ENCODE data around the gene GRK1. TPM values are rescaled to one million over a fixed set of nuclear protein-coding genes. Genes with fewer than 3 reads are reported as not detected.

The GRK1 gene
- under 1 TPM in 2 of 4 donors, not detected in 2; 0.07 to 0.12 TPM for total RNA-seq

DNA sequence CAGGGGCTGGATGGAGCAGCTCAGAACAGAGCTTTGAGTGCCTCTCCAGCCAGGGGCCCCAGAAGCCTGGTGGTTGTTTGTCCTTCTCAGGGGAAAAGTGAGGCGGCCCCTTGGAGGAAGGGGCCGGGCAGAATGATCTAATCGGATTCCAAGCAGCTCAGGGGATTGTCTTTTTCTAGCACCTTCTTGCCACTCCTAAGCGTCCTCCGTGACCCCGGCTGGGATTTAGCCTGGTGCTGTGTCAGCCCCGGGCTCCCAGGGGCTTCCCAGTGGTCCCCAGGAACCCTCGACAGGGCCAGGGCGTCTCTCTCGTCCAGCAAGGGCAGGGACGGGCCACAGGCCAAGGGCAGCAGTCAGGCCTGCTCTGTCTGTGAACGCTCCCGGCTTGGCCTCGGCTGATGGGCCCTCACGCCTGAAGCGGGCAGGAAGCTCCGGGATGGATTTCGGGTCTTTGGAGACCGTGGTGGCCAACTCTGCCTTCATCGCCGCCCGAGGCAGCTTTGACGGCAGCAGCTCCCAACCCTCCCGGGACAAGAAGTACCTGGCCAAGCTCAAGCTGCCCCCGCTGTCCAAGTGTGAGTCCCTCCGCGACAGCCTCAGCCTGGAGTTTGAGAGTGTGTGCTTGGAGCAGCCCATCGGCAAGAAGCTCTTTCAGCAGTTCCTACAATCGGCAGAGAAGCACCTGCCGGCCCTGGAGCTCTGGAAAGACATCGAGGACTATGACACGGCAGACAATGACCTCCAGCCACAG lies at the start of gene GRK1:
TSS of gene GRK1 (plus strand) at position 269 of the 751 bp plus-strand sequence. CDS start at position 437, 168 bp downstream.
- intact Hi-C loops (cut with DNase I; ENCODE audit: low total_unique reads), result no loop called here
- TF ChIP-seq, protein P1, sequence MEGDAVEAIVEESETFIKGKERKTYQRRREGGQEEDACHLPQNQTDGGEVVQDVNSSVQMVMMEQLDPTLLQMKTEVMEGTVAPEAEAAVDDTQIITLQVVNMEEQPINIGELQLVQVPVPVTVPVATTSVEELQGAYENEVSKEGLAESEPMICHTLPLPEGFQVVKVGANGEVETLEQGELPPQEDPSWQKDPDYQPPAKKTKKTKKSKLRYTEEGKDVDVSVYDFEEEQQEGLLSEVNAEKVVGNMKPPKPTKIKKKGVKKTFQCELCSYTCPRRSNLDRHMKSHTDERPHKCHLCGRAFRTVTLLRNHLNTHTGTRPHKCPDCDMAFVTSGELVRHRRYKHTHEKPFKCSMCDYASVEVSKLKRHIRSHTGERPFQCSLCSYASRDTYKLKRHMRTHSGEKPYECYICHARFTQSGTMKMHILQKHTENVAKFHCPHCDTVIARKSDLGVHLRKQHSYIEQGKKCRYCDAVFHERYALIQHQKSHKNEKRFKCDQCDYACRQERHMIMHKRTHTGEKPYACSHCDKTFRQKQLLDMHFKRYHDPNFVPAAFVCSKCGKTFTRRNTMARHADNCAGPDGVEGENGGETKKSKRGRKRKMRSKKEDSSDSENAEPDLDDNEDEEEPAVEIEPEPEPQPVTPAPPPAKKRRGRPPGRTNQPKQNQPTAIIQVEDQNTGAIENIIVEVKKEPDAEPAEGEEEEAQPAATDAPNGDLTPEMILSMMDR (IDR thresholded peaks at IDR 0.05), result no peak
- TF ChIP-seq POLR2A (IDR thresholded peaks at IDR 0.05), result no peak
- H3K27me3 ChIP-seq, result no peaks in the 10 kb centered on the region
- no peaks in the 10 kb centered on the region for H3K4me1 ChIP-seq
- H3K9me3 ChIP-seq, result no peaks in the 10 kb centered on the region
- H3K27ac ChIP-seq, result no peak within 1 kb of the TSS
- H3K4me3 ChIP-seq, result no peak within 1 kb of the TSS
- peak; percentile 8 to 10 for DNase-seq
- H3K36me3 ChIP-seq, result no peaks in the 10 kb centered on the region

DNA sequence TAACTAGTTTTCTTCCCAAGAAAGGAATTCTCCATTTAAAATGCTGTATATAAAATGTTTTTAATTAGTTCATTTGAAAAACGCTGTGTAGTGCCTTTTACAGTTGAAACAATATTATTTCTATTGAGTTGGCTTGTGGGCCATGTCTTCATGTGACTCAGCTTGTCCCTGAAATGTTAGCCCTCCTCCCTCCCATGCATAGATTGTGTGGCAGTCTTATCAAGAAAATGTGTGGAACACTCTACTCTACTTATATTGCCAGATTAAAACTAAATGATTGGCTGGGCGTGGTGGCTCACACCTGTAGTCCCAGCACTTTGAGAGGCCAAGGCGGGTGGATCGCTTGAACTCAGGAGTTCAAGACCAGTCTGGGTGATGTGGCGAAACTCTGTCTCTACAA lies 49.1 kb upstream of the GRK1 start:
- Histone ChIP-seq H3K4me1 (no peaks in the 10 kb centered on the region), H3K36me3 (no peaks in the 10 kb centered on the region), H3K27me3 (no peaks in the 10 kb centered on the region), H3K9me3 (no peaks in the 10 kb centered on the region), H3K27ac (no peak overlapping the region), H3K4me3 (no peak overlapping the region)
- TF ChIP-seq, protein P1 (IDR thresholded peaks at IDR 0.05), result no peak
- no peak for TF ChIP-seq POLR2A (IDR thresholded peaks at IDR 0.05)
- intact Hi-C loops (cut with DNase I; ENCODE audit: low total_unique reads), result no loop called here
- DNase-seq, result no peak

DNA sequence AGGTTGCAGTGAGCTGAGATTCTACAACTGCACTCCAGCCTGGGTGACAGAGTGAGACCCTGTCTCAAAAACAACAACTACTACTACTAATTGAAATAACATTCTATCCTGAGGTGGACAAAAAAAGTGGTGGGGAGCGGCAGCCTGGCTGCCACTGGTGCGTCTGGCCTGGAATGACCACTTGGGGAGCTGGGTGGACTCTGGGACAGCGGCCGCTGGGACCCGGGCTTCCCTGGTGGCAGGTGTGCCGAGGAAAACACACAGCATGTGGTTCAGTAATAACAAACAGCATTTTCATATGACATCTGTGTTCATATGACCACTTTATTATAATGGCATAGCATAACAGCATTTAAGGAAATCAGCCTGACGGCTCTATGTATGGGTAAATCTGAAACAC lies 48.6 kb upstream of the GRK1 start:
- Histone ChIP-seq H3K4me1 (no peaks in the 10 kb centered on the region), H3K27me3 (no peaks in the 10 kb centered on the region), H3K27ac (no peak overlapping the region), H3K4me3 (no peak overlapping the region), H3K36me3 (no peaks in the 10 kb centered on the region), H3K9me3 (no peaks in the 10 kb centered on the region)
- no peak for DNase-seq
- intact Hi-C loops (cut with DNase I; ENCODE audit: low total_unique reads), result no loop called here
- no peak for TF ChIP-seq POLR2A (IDR thresholded peaks at IDR 0.05)
- TF ChIP-seq, protein P1 (IDR thresholded peaks at IDR 0.05), result no peak

DNA sequence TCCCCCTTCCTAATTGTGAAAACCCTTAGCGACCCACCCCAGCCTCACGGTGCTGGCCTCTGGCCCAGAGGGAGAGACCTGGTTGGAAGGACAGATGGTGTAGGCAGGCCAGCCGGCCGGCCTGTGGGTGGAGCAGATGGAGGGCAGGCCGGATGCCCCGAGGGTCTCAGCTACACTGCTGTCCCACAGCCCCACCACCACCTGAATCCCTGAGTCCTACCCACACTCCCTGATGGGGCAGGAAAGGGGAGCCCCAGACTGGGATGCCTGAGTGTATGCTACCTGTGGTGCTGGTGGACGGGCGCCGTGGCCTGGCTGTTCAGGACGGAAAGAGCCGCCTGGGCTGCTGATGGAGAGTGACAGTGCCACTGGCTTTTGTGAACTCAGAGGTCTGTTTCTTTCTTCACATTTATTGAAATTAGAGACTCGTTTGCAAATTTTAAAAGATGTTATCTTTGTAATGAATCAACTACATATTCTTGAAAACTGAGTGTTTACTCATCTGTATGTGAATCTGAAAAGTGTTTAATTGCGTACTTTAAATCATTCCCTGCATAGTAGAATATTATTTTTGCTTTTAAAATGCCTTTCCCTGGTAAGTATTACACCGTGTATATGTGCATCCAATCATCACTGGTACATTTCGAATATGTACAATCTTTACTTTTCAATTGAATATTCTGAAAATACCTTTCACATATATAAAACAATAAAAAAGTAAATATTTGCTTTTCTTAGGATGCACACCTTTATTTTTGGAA lies 46.8 kb upstream of the GRK1 start:
- Histone ChIP-seq H3K27me3 (no peaks in the 10 kb centered on the region), H3K4me1 (no peaks in the 10 kb centered on the region), H3K27ac (no peak overlapping the region), H3K4me3 (no peak overlapping the region), H3K36me3 (no peaks in the 10 kb centered on the region), H3K9me3 (no peaks in the 10 kb centered on the region)
- DNase-seq, result no peak
- TF ChIP-seq POLR2A (IDR thresholded peaks at IDR 0.05), result no peak
- TF ChIP-seq, protein P1 (IDR thresholded peaks at IDR 0.05), result no peak
- intact Hi-C loops (cut with DNase I; ENCODE audit: low total_unique reads), result no loop called here

DNA sequence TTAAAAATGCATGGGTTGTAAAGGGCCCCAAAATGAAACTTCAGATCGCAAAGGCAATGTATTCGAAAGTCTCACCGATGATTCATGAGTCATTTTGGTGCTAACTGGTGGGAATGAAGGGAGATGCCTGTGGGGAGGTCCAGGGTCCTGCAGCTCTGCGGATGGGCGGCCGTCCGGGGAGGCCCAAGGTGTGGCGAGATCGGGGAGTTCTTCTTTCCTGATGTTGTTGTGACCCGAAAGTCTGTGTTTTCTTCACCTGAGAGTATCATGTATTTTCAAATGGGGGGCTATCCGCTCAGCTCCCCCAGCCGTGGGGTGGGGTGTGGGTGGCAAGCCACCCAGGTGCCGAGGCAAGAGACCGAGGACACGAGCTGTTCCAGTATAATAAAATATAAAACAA lies 46.0 kb upstream of the GRK1 start:
- intact Hi-C loops (cut with DNase I; ENCODE audit: low total_unique reads), result no loop called here
- Histone ChIP-seq H3K9me3 (no peaks in the 10 kb centered on the region), H3K4me3 (no peak overlapping the region), H3K36me3 (no peaks in the 10 kb centered on the region), H3K27me3 (no peaks in the 10 kb centered on the region), H3K4me1 (no peaks in the 10 kb centered on the region), H3K27ac (no peak overlapping the region)
- DNase-seq, result no peak
- TF ChIP-seq POLR2A (IDR thresholded peaks at IDR 0.05), result no peak
- TF ChIP-seq, protein P1 (IDR thresholded peaks at IDR 0.05), result no peak

Measured in uterus (tissue), 4 donors.